ENCODE measurements around the gene PUM1.

- TF ChIP-seq CTCF (IDR thresholded peaks at IDR 0.05 in 8 of 11, conservative IDR thresholded peaks at IDR 0.05 in 3 of 11) (no peak), POLR2A (IDR thresholded peaks at IDR 0.05) (no peak)
Observed at GRCh38 chr1:30892671-30893073, 172.8 kb downstream of the PUM1 start.
